MM.1S (cell line): ENCODE results near the gene COL18A1.

ENCODE experiments used
- DNase-seq: peaks from one replicate; pipeline ENCODE4 v3.0.0-alpha.2; 2015
- H2AFZ ChIP-seq: fragments of 300-600 bp; sonication (generic); 2 replicates; pipeline ENCODE4 v1.6.0; 2016; ENCODE audit warnings: antibody characterized with exemption, low read length
- H3F3A ChIP-seq: fragments of 300-600 bp; sonication (generic); 2 replicates; pipeline ENCODE4 v1.6.1; 2016; ENCODE audit warnings: mild to moderate bottlenecking, antibody characterized with exemption, low read length, moderate library complexity, mixed read lengths; ENCODE audit not compliant: insufficient read depth
- H3K27ac ChIP-seq: fragments of 300-600 bp; sonication (generic); 2 replicates; pipeline ENCODE4 v1.5.1; 2016; ENCODE audit warnings: mild to moderate bottlenecking, low read length
- H3K27me3 ChIP-seq: fragments of 300-600 bp; sonication (generic); replicated peaks from 2 replicates; pipeline ENCODE4 v1.6.0; 2016; ENCODE audit warnings: low read length; ENCODE audit not compliant: insufficient read depth
- H3K36me3 ChIP-seq: fragments of 300-600 bp; sonication (generic); replicated peaks from 2 replicates; pipeline ENCODE4 v1.6.1; 2016; ENCODE audit warnings: mild to moderate bottlenecking, low read length, mixed read lengths; ENCODE audit not compliant: insufficient read depth
- H3K4me1 ChIP-seq: fragments of 300-600 bp; sonication (generic); 2 replicates; pipeline ENCODE4 v1.6.1; 2016; ENCODE audit warnings: low read length, mixed read lengths
- H3K4me2 ChIP-seq: fragments of 300-600 bp; sonication (generic); 2 replicates; pipeline ENCODE4 v1.6.0; 2016; ENCODE audit warnings: low read depth, low read length
- H3K4me3 ChIP-seq: fragments of 300-600 bp; sonication (generic); 2 replicates; pipeline ENCODE4 v1.5.1; 2016; ENCODE audit warnings: low read length, mixed read lengths
- H3K79me2 ChIP-seq: fragments of 300-600 bp; sonication (generic); 2 replicates; pipeline ENCODE4 v1.6.1; 2016; ENCODE audit warnings: mixed run types, low read length, mixed read lengths
- H3K9ac ChIP-seq: fragments of 300-600 bp; sonication (generic); 2 replicates; pipeline ENCODE4 v1.6.1; 2016; ENCODE audit warnings: low read length, mixed read lengths
- H3K9me2 ChIP-seq: fragments of 300-600 bp; sonication (generic); replicated peaks from 2 replicates; pipeline ENCODE4 v1.6.1; 2016; ENCODE audit warnings: mild to moderate bottlenecking, low read length, mixed read lengths; ENCODE audit not compliant: insufficient read depth
- H3K9me3 ChIP-seq: fragments of 300-600 bp; sonication (generic); replicated peaks from 2 replicates; pipeline ENCODE4 v1.6.1; 2016; ENCODE audit warnings: mild to moderate bottlenecking, low read length, mixed read lengths; ENCODE audit not compliant: insufficient read depth
- H4K20me1 ChIP-seq: fragments of 300-600 bp; sonication (generic); 2 replicates; pipeline ENCODE4 v1.6.1; 2016; ENCODE audit warnings: mild to moderate bottlenecking, low read length, moderate library complexity, mixed read lengths; ENCODE audit not compliant: insufficient read depth
- CTCF ChIP-seq: fragments of 300-600 bp; sonication (generic); IDR thresholded peaks from 2 replicates; pipeline ENCODE4 v1.5.1; 2016; ENCODE audit warnings: antibody characterized with exemption, low read length, mixed read lengths
- EZH2 ChIP-seq: fragments of 300-600 bp; sonication (generic); optimal IDR thresholded peaks from 2 replicates; pipeline ENCODE3; 2017; ENCODE audit warnings: low read depth, mild to moderate bottlenecking, antibody characterized with exemption, low read length, mixed read lengths
- EZH2phosphoT487 ChIP-seq: fragments of 300-600 bp; sonication (generic); IDR thresholded peaks from 2 replicates; pipeline ENCODE4 v1.6.1; 2018; ENCODE audit warnings: antibody characterized with exemption, low read length

The COL18A1 gene

GRCh38 chr21:45545691-45546531 lies 140.9 kb downstream of the COL18A1 start:
- H3F3A ChIP-seq = no peaks in the 10 kb centered on the region
- no peaks in the 10 kb centered on the region for H3K36me3 ChIP-seq
- H3K4me1 ChIP-seq = peaks cover 5% of the 10 kb centered on the region; the same call in 1 of the 2 replicates
- no peaks in the 10 kb centered on the region for H3K9me3 ChIP-seq
- TF ChIP-seq CTCF (no peak), EZH2phosphoT487 (no peak), EZH2 (no peak)
- DNase-seq = no peak
- no peak overlapping the region for H2AFZ ChIP-seq
- peaks cover 51% of the 10 kb centered on the region for H3K27me3 ChIP-seq
- no peaks in the 10 kb centered on the region for H4K20me1 ChIP-seq
- no peak overlapping the region for H3K4me2 ChIP-seq
- no peak overlapping the region for H3K27ac ChIP-seq
- H3K4me3 ChIP-seq = no peak overlapping the region
- H3K9ac ChIP-seq = no peak overlapping the region
- H3K79me2 ChIP-seq = peaks cover 9% of the 10 kb centered on the region
- no peaks in the 10 kb centered on the region for H3K9me2 ChIP-seq

GRCh38 chr21:45546636-45547544 lies 141.9 kb downstream of the COL18A1 start:
- no peaks in the 10 kb centered on the region for H3K4me1 ChIP-seq
- no peak overlapping the region for H2AFZ ChIP-seq
- H3K79me2 ChIP-seq = no peaks in the 10 kb centered on the region
- H3K27ac ChIP-seq = no peak overlapping the region
- no peak overlapping the region for H3K4me3 ChIP-seq
- no peak overlapping the region for H3K4me2 ChIP-seq
- no peaks in the 10 kb centered on the region for H4K20me1 ChIP-seq
- H3K27me3 ChIP-seq = peaks cover 60% of the 10 kb centered on the region
- H3K9me3 ChIP-seq = no peaks in the 10 kb centered on the region
- no peaks in the 10 kb centered on the region; the same call in 1 of the 2 replicates for H3F3A ChIP-seq
- no peak for DNase-seq
- TF ChIP-seq EZH2 (no peak), CTCF (no peak), EZH2phosphoT487 (no peak)
- no peak overlapping the region for H3K9ac ChIP-seq
- no peaks in the 10 kb centered on the region for H3K36me3 ChIP-seq
- H3K9me2 ChIP-seq = no peaks in the 10 kb centered on the region

GRCh38 chr21:45547545-45547900 lies 142.6 kb downstream of the COL18A1 start:
- H3K9me3 ChIP-seq = no peaks in the 10 kb centered on the region
- no peak for TF ChIP-seq EZH2
- no peak for TF ChIP-seq EZH2phosphoT487
- TF ChIP-seq CTCF = no peak
- no peak for DNase-seq
- H3K36me3 ChIP-seq = no peaks in the 10 kb centered on the region
- no peaks in the 10 kb centered on the region; the same call in 1 of the 2 replicates for H3F3A ChIP-seq
- no peaks in the 10 kb centered on the region for H3K4me1 ChIP-seq
- no peak overlapping the region for H2AFZ ChIP-seq
- no peak overlapping the region for H3K4me3 ChIP-seq
- H4K20me1 ChIP-seq = no peaks in the 10 kb centered on the region
- H3K9ac ChIP-seq = no peak overlapping the region
- no peak overlapping the region for H3K27ac ChIP-seq
- no peak overlapping the region for H3K4me2 ChIP-seq
- peaks cover 60% of the 10 kb centered on the region for H3K27me3 ChIP-seq
- no peaks in the 10 kb centered on the region for H3K9me2 ChIP-seq
- no peaks in the 10 kb centered on the region for H3K79me2 ChIP-seq
